Memory B cell (primary cell): Measurements from ENCODE around the gene RNF26.

Experiments
- ATAC-seq: fragments of 150-1000 bp; cut with Tn5 transposase; 2 replicates; pipeline ENCODE4 v1.10.0; 2021; ENCODE audit warnings: low read depth, mild to moderate bottlenecking, moderate library complexity
- DNase-seq, 2 donors: peaks; one replicate each; pipeline ENCODE4 v3.0.0; 2022; ENCODE audit warnings: low spot score in 2 of 2
- H3K27ac Mint-ChIP-seq: one replicate; pipeline ENCODE4 v1.8.0; 2022; ENCODE audit warnings: mild to moderate bottlenecking, moderate library complexity, mixed read lengths
- H3K27me3 Mint-ChIP-seq: one replicate; pipeline ENCODE4 v1.8.0; 2022; ENCODE audit warnings: mixed read lengths
- H3K36me3 Mint-ChIP-seq: one replicate; pipeline ENCODE4 v1.8.0; 2022; ENCODE audit warnings: mild to moderate bottlenecking, mixed read lengths
- H3K4me1 Mint-ChIP-seq: one replicate; pipeline ENCODE4 v1.8.0; 2022; ENCODE audit warnings: mixed read lengths
- H3K4me3 Mint-ChIP-seq: one replicate; pipeline ENCODE4 v1.8.0; 2022; ENCODE audit warnings: mild to moderate bottlenecking, moderate library complexity, mixed read lengths
- H3K9me3 Mint-ChIP-seq: one replicate; pipeline ENCODE4 v1.8.0; 2022; ENCODE audit warnings: mixed read lengths

Gene RNF26

GRCh38 chr11:119319700-119320239 is 14.6 kb upstream of the RNF26 start:
- H3K4me1 Mint-ChIP-seq, result peaks cover 32% of the 10 kb centered on the region
- no peak for DNase-seq
- peak overlapping the region; percentile 61 for H3K27ac Mint-ChIP-seq
- H3K4me3 Mint-ChIP-seq, result peak overlapping the region; percentile 83
- peaks cover 12% of the 10 kb centered on the region for H3K27me3 Mint-ChIP-seq
- no peaks in the 10 kb centered on the region for H3K36me3 Mint-ChIP-seq
- no peak for ATAC-seq
- no peaks in the 10 kb centered on the region for H3K9me3 Mint-ChIP-seq

DNA sequence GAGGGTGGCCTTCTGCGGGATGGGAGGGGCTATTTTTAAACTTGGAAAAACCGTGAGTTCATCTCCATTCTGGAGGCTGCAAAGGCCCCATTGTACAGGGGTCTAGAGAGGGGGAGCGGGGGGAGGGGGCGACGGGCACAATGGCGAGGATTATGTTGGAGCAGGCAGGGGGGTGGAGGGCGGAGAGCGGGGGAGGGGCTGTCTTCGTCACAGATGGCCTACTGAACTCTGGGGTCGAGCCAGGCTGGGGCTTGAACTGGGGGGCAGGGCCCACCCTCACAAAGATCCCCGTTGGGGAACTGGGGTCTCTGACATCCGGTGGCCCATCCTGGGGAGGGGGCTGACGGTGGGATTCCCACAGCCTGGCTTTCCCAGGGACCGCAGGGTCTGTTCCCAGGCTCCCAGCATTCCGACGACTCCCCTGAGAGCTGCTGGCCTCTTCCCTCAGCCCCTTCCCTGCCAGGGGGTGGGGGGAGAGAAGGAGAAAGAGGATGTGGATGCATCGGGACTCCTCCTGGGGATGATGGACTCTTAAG is 14.0 kb upstream of the RNF26 start:
- Mint-ChIP-seq H3K4me1 (peaks cover 28% of the 10 kb centered on the region), H3K4me3 (peak overlapping the region; percentile 83), H3K36me3 (no peaks in the 10 kb centered on the region), H3K9me3 (no peaks in the 10 kb centered on the region), H3K27me3 (peaks cover 10% of the 10 kb centered on the region), H3K27ac (peak overlapping the region; percentile 61)
- ATAC-seq (no peak), DNase-seq (no peak)

GRCh38 chr11:119320776-119321524 is 13.4 kb upstream of the RNF26 start:
- peak; percentile 64 for ATAC-seq
- Mint-ChIP-seq H3K36me3 (no peaks in the 10 kb centered on the region), H3K4me3 (peak overlapping the region; percentile 91), H3K4me1 (peaks cover 25% of the 10 kb centered on the region), H3K9me3 (no peaks in the 10 kb centered on the region), H3K27ac (peak overlapping the region; percentile 28), H3K27me3 (peaks cover 8% of the 10 kb centered on the region)
- no peak for DNase-seq

- Mint-ChIP-seq H3K9me3 (no peaks in the 10 kb centered on the region), H3K36me3 (no peaks in the 10 kb centered on the region), H3K4me3 (no peak overlapping the region), H3K27me3 (peaks cover 8% of the 10 kb centered on the region), H3K27ac (no peak overlapping the region), H3K4me1 (peaks cover 23% of the 10 kb centered on the region)
- ATAC-seq, result no peak
- DNase-seq, result no peak
Observed at GRCh38 chr11:119322360-119322739, 12.0 kb upstream of the RNF26 start.

DNA sequence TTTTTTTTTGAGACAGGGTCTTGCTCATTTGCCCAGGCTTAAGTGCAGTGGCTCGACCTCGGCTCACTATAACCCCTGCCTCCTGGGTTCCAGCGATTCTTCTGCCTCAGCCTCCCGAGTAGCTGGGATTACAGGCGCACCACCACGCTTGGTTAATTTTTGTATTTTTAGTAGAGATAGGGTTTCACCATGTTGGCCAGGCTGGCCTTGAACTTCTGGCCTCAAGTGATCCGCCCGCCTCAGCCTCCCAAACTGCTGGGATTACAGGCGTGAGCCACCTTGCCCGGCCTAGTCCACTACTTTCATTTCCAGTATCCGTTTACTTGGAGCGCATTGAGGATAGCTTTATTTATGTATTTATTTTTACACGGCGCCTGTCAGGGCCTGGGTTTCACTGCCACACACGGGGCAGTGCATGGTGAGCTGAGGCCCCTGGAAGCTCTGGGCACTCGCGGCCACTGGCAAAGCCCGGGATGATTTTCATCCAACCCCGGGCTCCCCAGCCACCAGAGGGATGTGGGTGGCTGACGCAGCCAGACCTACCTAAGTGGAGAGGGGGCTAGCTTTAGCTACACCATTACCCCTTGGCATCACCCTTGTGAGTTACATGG is 11.3 kb upstream of the RNF26 start:
- H3K9me3 Mint-ChIP-seq, result no peaks in the 10 kb centered on the region
- no peak for DNase-seq
- H3K27me3 Mint-ChIP-seq, result peaks cover 7% of the 10 kb centered on the region
- no peak for ATAC-seq
- no peaks in the 10 kb centered on the region for H3K36me3 Mint-ChIP-seq
- peaks cover 23% of the 10 kb centered on the region for H3K4me1 Mint-ChIP-seq
- H3K27ac Mint-ChIP-seq, result no peak overlapping the region
- no peak overlapping the region for H3K4me3 Mint-ChIP-seq

GRCh38 chr11:119323532-119324033 is 10.7 kb upstream of the RNF26 start:
- H3K9me3 Mint-ChIP-seq, result no peaks in the 10 kb centered on the region
- ATAC-seq (no peak), DNase-seq (peak; percentile 79)
- peaks cover 22% of the 10 kb centered on the region for H3K4me1 Mint-ChIP-seq
- H3K27me3 Mint-ChIP-seq, result peaks cover 7% of the 10 kb centered on the region
- H3K27ac Mint-ChIP-seq, result peak overlapping the region; percentile 3
- no peaks in the 10 kb centered on the region for H3K36me3 Mint-ChIP-seq
- no peak overlapping the region for H3K4me3 Mint-ChIP-seq

- no peak for ATAC-seq
- no peaks in the 10 kb centered on the region for H3K36me3 Mint-ChIP-seq
- H3K4me3 Mint-ChIP-seq, result no peak overlapping the region
- peaks cover 17% of the 10 kb centered on the region for H3K4me1 Mint-ChIP-seq
- DNase-seq, result no peak
- no peak overlapping the region for H3K27ac Mint-ChIP-seq
- no peaks in the 10 kb centered on the region for H3K9me3 Mint-ChIP-seq
- peaks cover 5% of the 10 kb centered on the region for H3K27me3 Mint-ChIP-seq
Observed at GRCh38 chr11:119324189-119324588, 10.1 kb upstream of the RNF26 start.

DNA sequence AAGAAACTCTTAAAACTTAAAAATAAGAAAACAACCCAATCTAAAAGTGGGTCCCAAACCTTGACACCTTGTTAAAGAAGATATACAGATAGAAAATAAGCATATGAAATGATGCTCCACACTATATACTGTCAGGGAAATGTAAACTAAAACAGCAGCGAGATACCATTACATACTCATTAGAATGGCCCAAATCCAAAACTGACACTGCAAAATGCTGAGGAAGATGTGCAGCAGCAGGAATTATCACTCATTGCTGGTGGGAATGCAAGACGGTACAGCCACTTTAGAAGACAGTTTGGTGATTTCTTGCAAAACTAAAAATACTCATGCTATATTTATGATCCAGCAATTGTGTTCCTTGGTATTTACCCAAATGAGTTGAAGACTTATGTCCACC is 5.0 kb upstream of the RNF26 start:
- no peak for ATAC-seq
- Mint-ChIP-seq H3K4me3 (no peak overlapping the region), H3K27me3 (peaks cover 7% of the 10 kb centered on the region), H3K4me1 (peaks cover 3% of the 10 kb centered on the region), H3K27ac (no peak overlapping the region), H3K36me3 (no peaks in the 10 kb centered on the region), H3K9me3 (no peaks in the 10 kb centered on the region)
- DNase-seq, result no peak

- no peaks in the 10 kb centered on the region for H3K9me3 Mint-ChIP-seq
- H3K4me1 Mint-ChIP-seq, result peaks cover 8% of the 10 kb centered on the region
- H3K27ac Mint-ChIP-seq, result no peak overlapping the region
- DNase-seq (no peak), ATAC-seq (no peak)
- H3K36me3 Mint-ChIP-seq, result no peaks in the 10 kb centered on the region
- peaks cover 7% of the 10 kb centered on the region for H3K27me3 Mint-ChIP-seq
- no peak overlapping the region for H3K4me3 Mint-ChIP-seq
Observed at GRCh38 chr11:119330237-119330636, 4.1 kb upstream of the RNF26 start.

- no peaks in the 10 kb centered on the region for H3K36me3 Mint-ChIP-seq
- H3K27ac Mint-ChIP-seq, result no peak overlapping the region
- no peak for DNase-seq
- H3K9me3 Mint-ChIP-seq, result no peaks in the 10 kb centered on the region
- ATAC-seq, result no peak
- H3K27me3 Mint-ChIP-seq, result peaks cover 7% of the 10 kb centered on the region
- H3K4me1 Mint-ChIP-seq, result peaks cover 18% of the 10 kb centered on the region
- peak overlapping the region; percentile 100 for H3K4me3 Mint-ChIP-seq
Observed at GRCh38 chr11:119332111-119332765, 2.1 kb upstream of the RNF26 start.

- Mint-ChIP-seq H3K9me3 (no peaks in the 10 kb centered on the region), H3K27ac (peak overlapping the region; percentile 94), H3K36me3 (peaks cover 2% of the 10 kb centered on the region), H3K4me3 (peak overlapping the region; percentile 100), H3K4me1 (peaks cover 25% of the 10 kb centered on the region), H3K27me3 (peaks cover 10% of the 10 kb centered on the region)
- DNase-seq, result no peak
- no peak for ATAC-seq
Observed at GRCh38 chr11:119335091-119335654, 846 bp downstream of the RNF26 start.

DNA sequence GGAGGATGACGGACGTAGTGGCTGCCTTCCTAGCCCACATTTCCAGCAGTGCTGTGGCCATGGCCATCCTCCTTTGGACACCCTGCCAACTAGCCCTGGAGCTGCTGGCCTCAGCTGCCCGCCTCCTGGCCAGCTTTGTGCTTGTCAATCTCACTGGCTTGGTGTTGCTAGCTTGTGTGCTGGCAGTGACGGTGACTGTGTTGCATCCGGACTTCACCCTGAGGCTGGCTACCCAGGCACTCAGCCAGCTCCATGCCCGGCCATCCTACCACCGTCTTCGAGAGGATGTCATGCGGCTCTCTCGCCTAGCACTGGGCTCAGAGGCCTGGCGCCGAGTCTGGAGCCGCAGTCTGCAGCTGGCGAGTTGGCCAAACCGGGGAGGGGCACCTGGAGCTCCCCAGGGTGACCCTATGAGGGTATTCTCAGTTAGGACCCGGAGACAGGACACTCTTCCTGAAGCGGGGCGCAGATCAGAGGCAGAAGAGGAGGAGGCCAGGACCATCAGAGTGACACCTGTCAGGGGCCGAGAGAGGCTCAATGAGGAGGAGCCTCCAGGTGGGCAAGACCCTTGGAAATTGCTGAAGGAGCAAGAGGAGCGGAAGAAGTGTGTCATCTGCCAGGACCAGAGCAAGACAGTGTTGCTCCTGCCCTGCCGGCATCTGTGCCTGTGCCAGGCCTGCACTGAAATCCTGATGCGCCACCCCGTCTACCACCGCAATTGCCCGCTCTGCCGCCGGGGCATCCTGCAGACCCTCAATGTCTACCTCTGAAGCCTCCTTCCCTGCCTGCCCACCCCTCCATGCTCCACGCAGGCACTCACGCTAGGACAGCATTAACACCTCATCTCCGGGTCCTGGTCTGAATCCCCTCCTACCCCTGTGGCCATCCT is 1.6 kb downstream of the RNF26 start:
- no peak for ATAC-seq
- H3K27ac Mint-ChIP-seq, result peak overlapping the region; percentile 7
- peak overlapping the region; percentile 100 for H3K4me3 Mint-ChIP-seq
- no peak for DNase-seq
- peaks cover 27% of the 10 kb centered on the region for H3K4me1 Mint-ChIP-seq
- H3K9me3 Mint-ChIP-seq, result no peaks in the 10 kb centered on the region
- H3K36me3 Mint-ChIP-seq, result peaks cover 2% of the 10 kb centered on the region
- peaks cover 7% of the 10 kb centered on the region for H3K27me3 Mint-ChIP-seq
